GM18909 (cell line): ENCODE results near the gene DCC.

Source experiments
- ATAC-seq: cut with Tn5 transposase; IDR thresholded peaks from one replicate; pipeline ENCODE4 v1.9.1; 2021; ENCODE audit warnings: mild to moderate bottlenecking; ENCODE audit not compliant: unreplicated experiment, poor library complexity

Gene DCC

DNA sequence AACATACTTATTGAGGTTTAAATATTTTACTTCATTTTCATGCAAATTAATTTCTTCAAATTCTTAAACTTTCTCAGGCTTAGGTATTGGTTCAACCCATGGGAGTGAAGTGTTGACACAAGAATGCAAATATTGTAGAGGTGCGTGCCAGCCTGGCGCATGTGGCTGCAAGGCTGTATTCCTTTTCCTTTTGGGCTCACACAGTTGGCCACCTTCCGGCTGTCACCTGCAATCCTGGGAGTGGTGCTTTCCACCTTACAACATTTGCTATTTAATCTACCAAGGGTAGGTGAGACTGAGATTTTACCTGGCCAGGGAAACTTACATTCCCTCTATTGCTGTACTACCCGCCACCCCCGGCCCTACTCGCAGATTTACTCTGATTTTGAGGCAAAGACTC is 141.1 kb downstream of the DCC start:
- no peak for ATAC-seq

DNA sequence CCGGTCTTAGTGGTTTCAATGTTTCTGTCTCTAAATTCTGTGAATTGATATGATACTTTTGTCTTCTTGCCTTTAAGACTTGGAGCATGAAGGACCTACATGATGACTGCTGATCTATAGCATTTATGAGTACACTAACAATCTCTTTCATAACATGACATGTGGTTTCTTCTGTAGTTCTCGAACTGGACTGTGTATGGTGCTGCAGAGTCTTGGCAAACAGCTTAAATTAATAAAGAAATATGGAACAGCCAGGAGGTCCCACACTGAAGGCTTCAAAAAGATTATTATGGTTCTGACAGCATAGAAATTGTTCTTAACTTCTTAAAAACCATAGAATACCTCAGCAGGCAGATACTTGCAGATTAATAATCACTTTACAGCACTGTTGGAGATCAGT is 145.0 kb downstream of the DCC start:
- ATAC-seq = no peak

DNA sequence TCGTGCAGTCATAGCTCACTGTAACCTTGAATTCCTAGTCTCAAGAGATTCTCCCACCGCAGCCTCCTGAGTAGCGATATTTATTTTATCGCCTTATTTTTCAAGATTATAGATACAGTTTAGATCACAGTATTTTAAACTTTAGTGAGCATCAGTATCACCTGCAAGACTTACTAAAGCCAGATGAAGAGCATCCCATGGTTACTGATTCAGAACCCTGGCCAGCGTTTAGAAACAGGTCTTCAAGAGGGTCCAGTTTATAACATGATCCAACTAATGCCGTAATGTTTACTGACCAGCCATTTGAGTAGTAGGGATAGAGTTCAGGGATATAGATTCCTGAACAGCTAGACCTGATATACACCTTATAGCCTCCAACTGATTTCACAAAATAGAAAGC is 146.1 kb downstream of the DCC start:
- no peak for ATAC-seq

DNA sequence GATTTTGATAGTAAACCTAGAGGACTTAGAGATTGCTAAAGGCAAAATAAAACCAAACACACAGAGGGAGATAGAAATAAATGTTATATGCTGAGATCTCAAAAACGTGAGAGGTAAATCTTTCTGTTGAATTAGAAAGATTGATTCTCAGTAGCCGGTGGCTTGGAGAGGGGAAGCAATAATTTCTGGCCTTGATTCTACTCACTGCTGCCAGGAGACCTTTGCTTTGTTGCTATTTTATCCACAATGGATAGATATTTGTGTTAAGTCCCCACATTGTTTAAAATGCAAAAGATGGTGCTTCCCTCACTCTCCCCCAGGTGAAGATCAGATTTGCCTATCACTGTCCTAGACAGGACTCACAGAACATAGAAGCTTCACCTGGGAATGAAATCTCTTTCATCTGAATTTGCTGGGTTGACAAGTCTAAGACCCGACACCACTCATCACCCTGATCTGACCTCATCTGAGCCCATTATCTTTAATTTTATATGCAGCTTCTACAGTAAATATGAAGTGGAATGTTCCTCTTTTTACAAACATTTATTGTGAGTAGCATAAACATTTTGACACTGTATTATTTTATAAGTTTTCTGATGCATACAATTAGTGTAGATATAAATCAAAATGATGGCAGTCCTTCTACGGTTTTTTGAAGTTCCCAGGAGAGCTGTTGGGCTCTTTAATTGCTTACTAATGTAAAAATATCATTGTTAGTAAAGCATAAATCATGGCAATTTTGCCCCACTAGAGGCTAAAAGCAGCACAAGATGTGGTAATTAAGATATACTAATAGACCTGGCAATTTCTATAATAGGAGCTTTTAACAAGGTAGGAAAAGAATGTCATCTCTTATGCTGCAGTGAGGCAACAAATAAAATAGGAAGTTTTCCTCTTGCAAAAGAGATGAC is 149.7 kb downstream of the DCC start:
- no peak for ATAC-seq

DNA sequence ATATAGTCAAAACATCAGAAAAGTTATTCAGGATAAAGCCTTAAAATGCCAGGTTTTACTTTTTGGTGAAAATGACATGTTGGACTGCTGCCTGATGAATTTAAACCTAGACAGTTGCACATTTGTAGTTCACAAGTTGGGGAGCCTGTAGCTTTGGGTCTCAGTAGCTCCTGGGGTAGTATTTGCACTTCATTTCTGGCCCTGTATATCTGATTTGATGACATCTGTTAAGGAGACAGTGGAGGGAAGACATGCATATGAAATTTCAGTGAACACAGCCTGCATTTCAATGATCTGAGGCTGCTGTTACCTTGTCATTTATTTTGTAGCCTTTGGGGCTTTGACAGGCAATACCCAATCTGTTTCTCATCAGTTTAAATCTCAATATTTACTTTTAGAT is 156.4 kb downstream of the DCC start:
- ATAC-seq = no peak

DNA sequence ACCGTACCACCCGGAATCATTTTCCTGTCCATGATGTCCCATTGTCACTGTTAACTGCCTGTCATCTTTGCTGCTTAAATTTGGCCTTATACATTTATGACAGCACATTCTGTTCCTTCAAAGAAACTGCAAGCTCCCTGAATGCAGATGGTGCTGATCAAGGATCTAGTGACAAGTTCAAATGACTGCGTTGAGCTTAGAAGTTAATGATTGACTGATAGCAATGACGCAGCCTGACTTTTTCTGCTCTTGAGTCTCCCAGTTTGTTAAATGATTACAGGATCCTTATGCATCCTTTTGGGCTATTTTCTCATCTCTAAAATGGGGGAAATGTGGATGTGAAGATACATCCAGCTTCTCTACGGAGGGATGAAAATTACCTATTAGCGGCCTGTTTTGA is 159.0 kb downstream of the DCC start:
- no peak for ATAC-seq

DNA sequence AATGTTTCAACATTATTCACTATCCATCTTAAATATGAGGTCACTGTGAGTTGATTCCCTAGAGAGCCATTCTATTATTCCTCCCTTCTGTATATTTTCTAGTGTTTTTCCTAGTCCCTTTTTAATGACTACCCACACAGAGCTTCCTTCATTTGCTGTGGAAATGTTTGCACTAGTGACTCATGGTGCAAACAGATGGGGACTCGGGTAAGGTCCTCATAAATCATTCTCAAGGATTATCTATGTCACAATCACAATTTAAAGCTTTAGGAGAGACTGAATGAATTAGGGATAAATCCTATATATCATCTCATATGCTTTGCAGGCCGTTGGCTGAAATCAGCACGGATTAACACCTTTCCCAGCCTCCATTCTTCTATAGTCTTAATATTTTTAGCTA is 159.6 kb downstream of the DCC start:
- ATAC-seq = no peak

DNA sequence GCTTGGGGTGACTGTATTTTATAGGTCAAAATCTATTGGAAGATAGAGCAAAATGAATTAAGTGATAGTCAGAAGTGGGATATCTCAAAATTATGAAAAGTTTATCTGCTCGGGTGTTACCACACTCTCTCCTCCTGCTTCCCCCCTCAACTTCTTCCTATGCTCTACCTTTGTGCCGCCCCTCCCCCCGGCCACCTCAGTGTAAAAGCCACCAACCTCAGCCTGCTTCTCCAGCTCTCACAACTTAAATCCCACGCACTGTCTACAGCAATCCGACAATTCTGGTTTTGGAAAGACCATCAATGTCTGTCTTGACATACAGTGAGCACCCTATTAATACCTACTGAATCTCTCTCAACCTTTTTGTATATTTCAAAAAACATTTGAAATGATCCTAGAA is 164.6 kb downstream of the DCC start:
- no peak for ATAC-seq

DNA sequence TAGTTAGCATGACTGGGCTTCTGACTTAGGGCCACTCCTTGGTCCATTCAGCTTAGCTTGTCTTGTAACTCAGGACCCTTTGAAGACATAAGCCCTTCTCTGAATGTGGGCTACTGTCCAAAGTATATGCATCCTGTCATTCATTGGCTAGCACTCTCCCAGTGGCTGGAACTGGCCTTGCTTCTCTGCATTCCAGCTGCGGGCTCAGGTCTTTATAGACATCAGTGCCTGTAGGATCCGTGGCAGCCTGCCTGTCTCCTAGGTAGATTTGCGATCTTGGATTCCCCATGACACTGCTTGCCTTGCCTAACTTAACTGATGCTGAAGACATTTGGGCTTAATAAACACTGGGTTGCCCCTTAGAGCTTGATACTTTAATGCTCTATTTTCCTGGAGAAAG is 170.1 kb downstream of the DCC start:
- no peak for ATAC-seq

DNA sequence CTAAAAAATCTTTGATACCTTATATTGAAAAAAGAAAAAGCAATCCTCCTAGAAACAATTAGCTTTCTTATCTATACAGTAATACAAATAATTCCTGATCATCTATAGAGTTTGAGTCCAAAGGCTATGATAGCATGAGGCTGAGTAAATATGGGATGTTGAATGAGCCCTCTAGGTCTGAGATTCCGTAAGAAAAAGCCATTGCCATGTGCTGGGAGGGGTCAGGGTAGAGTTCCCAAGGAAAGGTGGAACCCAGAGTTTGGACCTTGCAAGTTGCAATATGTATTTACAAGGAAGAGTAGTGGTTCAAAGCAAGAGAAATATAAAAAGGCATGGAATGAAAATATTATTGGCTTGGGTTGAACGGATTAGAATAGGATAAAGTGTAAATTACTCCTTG is 178.1 kb downstream of the DCC start:
- no peak for ATAC-seq

DNA sequence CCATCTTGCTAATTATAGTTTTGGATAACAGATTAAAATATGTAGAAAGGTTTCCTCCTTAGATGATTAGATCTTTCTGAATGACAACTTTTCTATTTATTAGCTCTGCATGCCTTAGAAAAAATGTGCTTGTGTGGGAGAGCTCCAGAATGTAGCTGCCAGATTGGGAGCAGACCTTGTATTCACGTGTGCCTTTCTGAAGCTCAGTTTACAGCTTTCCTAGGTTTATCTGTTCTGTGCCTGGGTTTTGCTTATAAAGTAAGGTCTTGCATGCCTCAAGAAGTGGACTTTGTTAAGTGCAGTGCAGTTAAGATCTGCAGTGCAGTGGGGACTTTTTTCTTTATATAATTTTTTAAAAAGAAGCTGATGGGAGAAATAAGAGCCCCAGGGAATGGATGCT is 179.0 kb downstream of the DCC start:
- ATAC-seq = no peak

DNA sequence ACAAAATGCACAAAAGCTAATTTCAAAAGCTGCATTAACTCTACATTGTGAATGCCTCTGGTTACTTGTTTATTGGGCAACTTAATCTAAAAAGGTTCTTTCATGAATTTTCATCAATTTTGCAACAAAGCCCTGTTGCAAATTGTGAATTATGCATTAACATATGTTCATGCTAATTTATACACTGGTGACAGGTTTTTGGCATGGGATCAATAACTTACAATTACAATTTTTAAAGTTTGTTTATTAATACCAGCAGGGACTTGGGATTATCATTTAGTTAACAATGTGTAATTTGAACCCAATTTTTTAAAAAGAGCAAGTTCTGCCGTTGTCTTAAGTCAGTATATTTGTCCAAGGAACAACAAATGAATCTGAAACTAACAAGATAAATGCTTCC is 183.6 kb downstream of the DCC start:
- ATAC-seq = no peak

DNA sequence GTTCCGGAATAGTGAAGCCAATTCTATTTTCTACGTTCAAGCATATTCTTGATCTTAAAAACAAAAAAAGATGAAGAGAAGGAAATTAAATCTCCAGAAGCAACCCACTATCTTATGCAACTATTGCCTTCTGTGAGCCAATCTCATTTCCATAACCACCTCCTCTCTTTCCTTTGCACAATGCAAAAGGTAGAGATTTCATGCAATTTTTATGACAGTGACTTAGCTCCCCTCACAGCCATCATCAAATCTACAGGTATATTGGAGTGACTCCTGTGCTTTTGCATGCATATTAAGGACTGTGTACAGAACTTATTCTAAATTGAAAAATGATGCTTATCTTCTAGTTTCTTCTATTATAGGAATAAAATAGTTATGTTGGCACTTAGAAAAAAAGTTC is 191.8 kb downstream of the DCC start:
- ATAC-seq = no peak

DNA sequence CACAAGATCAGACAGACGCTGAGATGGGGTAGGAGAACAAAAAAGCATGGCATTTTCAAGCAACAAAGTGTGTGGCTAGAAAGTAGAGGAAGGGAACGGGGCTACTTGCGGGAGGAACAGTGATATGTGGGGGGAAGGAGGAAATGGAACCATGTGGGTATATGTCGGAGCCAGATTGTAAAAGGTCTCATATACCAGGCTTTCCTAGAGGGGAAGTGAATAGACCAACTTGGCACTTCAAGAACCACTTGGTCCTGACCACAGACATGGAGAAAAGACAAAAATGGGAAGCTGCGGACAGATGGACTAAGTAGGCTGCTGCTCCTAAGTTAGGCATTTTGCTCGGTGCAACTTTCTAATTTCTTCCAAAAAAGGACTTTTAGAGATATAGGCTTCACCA is 196.0 kb downstream of the DCC start:
- ATAC-seq = no peak

DNA sequence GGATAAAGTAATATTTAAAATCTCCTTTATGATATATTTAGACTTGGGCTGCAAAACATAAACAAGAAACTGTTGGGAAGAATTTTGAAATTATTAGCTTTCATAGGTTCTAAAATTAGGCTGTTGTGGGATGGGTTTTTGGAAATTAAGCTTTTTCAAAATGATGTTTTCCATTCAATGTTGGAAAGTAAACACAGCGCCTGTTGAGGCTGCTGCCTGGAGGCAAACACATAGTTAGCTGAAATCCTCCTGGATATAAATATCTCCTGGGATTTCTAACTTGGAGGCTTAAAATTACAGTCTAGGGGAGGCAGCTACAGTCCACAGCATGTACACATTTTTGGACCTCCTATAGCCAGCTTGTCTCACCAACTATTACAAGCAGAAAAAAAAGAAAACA is 197.3 kb downstream of the DCC start:
- ATAC-seq = no peak

DNA sequence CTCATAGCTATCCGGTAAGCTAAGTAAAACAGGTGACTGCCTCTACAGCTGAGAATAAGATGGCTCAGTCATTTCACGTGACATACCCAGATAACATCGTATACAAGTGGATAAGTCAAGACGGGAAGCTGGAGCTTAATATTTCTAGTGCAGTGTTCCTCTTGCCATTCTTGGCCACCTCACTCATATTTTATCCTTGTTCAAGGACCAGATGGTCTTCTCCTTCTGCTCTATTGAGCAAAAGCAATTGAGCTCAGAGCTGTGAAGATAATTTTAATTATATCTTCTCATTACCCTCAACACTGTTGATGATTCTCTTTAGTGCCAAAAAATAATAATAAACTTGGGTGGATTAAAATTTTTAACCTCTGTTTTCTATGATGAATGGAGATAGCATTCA is 201.1 kb downstream of the DCC start:
- no peak for ATAC-seq

DNA sequence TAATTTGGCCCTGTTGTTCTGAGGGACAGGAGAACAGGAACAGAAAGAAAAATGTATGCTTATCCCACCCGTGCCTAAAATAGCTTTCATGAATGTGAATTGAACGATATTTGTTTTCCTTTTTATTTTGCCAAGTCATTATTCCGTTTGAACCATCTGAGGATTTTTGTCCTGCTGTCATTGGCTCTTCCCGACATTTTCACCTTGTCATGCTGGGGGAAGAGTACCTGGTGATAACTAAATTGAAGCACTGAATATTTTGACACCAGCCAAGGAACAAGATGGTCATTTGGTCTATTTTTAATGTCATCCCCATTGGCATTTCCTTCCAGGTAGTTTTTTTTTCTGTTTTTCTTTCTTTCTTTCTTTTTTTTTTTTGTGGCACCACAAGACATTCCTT is 204.1 kb downstream of the DCC start:
- ATAC-seq = no peak

DNA sequence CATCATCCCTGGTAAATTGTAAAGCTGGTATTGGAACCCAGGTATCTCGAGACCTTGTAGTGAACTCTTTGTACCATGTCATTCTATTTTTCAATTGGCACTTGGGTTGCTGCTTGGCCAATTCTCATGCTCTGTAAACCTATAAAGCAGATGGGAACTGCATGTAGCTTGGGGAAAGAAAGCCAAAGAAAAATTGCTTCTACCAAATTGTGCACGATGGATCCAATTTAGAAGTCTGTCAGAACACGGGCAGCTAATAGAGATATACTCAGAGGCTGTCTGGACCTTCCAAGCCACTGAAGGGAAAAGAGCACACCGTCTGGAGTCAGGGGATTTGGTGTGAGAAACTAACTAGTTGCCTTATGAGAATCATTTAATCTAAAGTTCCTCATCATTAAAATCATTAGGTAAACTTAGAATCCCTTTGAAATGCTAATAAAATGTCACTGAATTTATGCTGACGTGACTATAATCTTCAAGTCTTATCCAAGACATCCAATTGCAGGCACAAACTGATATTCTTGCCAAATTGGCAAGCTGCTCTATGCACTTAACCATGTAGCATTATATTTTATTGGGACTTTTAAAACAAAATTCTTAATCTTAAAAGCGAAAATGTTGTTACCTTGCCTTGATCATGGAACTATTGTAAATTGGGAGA is 206.8 kb downstream of the DCC start:
- ATAC-seq = no peak

DNA sequence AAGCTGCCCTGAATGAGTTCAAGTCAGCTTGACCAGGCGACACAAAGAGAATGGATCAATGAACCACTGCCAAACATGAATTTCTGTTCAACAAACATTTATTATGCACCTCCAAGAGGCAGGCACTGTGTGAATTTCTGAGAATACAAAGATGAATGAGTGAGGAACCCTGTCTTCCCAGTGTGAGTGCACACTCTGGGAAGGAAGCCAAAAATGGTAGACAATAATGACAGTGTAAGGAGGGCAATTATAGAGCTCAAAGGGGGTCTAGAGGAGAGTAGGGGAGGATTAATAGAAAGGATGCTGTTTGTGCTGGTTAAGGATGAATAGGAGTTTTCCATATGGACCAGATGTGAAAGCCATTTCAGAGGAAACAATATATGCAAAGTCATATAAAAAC is 213.4 kb downstream of the DCC start:
- ATAC-seq = no peak

DNA sequence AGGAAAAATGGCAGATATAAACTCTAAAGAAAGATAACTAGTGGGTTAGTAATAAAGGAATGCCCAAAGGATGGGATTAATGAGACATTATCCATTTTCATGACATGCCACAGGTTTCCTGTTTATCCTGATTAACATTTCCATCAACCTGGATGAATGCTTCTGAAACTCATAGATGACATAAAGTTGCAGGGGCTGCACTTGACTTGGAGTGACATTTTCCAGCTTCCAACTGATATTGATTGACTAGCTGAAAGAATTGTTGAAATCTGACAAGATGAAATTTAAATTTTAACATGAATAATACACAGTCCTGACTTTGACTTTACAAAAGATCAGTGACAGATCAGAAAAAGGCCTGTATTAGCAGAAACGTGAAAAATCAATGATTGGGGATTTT is 214.2 kb downstream of the DCC start:
- ATAC-seq = no peak

DNA sequence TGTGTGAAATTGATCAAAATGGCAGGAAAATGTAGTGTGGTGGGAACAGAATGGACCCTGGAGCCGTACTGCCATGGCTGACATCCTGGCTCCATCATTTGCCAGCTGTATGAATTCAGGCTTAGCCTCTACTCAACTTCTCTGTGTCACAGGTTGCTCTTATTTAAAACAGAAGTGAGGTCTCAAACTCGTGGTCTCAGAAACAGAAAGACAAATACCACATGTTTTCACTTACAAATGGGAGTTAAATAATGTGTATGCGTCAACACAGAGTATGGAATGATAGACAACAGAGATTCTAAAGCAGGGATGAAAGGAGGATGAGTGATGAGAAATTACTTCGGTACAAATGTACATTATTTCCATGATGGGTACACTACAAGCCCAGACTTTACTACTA is 227.4 kb downstream of the DCC start:
- ATAC-seq = no peak

DNA sequence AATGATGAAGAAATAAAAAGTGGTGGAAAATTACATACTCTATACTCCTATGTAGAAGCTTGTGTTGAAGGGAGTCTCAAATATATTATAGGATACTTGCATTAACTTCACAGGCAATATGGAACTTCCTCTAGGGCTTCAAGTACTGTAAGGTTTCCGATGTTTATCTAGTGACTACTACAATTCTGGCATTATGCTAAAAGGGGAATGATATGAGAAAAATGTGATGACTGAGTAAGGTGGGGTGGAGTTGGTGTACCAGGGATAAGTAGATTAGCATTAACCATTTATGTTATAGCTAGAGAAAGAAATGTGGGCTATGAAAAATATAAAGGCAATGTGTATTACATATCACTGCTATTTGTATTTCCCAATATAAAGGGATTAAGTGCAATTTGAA is 229.5 kb downstream of the DCC start:
- no peak for ATAC-seq
